Small intestine (tissue), 7 donors: ENCODE results near the gene TPPP. TPM values are rescaled to one million over a fixed set of nuclear protein-coding genes. Genes with fewer than 3 reads are reported as not detected.

Source experiments
- DNase-seq, 2 donors: peaks; one replicate each; pipeline versions ENCODE4 v3.0.0 to v3.0.0-alpha.2; 2013
- FAIRE-seq: peaks from 2 replicates; lab custom pipeline; 2012; peaks lifted over from hg19 to GRCh38; lab: Jason Lieb, UNC
- H3K27ac ChIP-seq, 3 donors: one replicate each; pipeline ENCODE4 v1.5.1; 2013; ENCODE audit warnings: low read length in 2 of 3, mild to moderate bottlenecking in 2 of 3, control low read depth in 1 of 3, inconsistent platforms in 1 of 3, low read depth in 1 of 3, moderate library complexity in 1 of 3
- H3K27me3 ChIP-seq, 3 donors: one replicate each; pipeline ENCODE4 v1.6.1; 2013; ENCODE audit warnings: low read length in 3 of 3, inconsistent platforms in 1 of 3; ENCODE audit not compliant: control insufficient read depth in 3 of 3, insufficient read depth in 3 of 3
- H3K36me3 ChIP-seq, 3 donors: one replicate each; pipeline ENCODE4 v1.6.1; 2013; ENCODE audit warnings: low read length in 3 of 3, inconsistent platforms in 1 of 3, low read depth in 1 of 3, mild to moderate bottlenecking in 1 of 3, moderate library complexity in 1 of 3; ENCODE audit not compliant: control insufficient read depth in 3 of 3, insufficient read depth in 2 of 3
- H3K4me1 ChIP-seq, 3 donors: one replicate each; pipeline ENCODE4 v1.6.1; 2013; ENCODE audit warnings: low read length in 2 of 3, inconsistent platforms in 1 of 3, low read depth in 1 of 3, mild to moderate bottlenecking in 1 of 3, moderate library complexity in 1 of 3; ENCODE audit not compliant: control insufficient read depth in 3 of 3, insufficient read depth in 2 of 3
- H3K4me3 ChIP-seq, 3 donors: one replicate each; pipeline ENCODE4 v1.5.1; 2013; ENCODE audit warnings: low read length in 3 of 3, control low read depth in 1 of 3, inconsistent platforms in 1 of 3, low read depth in 1 of 3, mild to moderate bottlenecking in 1 of 3, moderate library complexity in 1 of 3
- H3K9me3 ChIP-seq, 2 donors: one replicate each; pipeline ENCODE4 v1.6.1; 2013; ENCODE audit warnings: low read depth in 1 of 2, low read length in 1 of 2; ENCODE audit not compliant: control insufficient read depth in 2 of 2, insufficient read depth in 1 of 2
- WGBS, 3 donors: extraction: QIAGEN DNeasy Blood & Tissue Kit; methylation state at CpG; one replicate each; pipeline ENCODE4 v1.1.7; 2013; 5-methylcytosine and 5-hydroxymethylcytosine counted together
- polyA plus RNA-seq, 4 donors: library from polyadenylated mRNA; stranded (reverse) in 3 of 4; unstranded in 1 of 4; fragments of 200-250 nt in 3 of 4; fragments of 120-200 nt in 1 of 4; gene quantifications; one replicate each; pipeline versions ENCODE4 v1.2.1 to v1.2.3, GENCODE V29; 2013
- donor health status: healthy with polysubstance abuse.
- donor health status: control.
- donor health status: control.
- donor health status: Bipolar disorder and iron deficiency.
- donor health status: healthy.

TPPP gene
- polyA plus RNA-seq, 4 donors = 3.0 to 6.3 (median 5.5) TPM

GRCh38 chr5:644509-644908 lies 48.6 kb downstream of the TPPP start:
- no peak for FAIRE-seq
- peaks cover 0 to 80% (median 4%) of the 10 kb centered on the region in 3 donors for H3K36me3 ChIP-seq
- no peaks in the 10 kb centered on the region for H3K9me3 ChIP-seq

GRCh38 chr5:643811-644271 lies 49.3 kb downstream of the TPPP start:
- Histone ChIP-seq H3K27ac (no peak overlapping the region), H3K27me3 (no peaks in the 10 kb centered on the region), H3K9me3 (no peaks in the 10 kb centered on the region), H3K4me1 (no peaks in the 10 kb centered on the region), H3K36me3 (peaks cover 0 to 85% (median 4%) of the 10 kb centered on the region in 3 donors), H3K4me3 (no peak overlapping the region)
- FAIRE-seq = no peak
- no peak for DNase-seq
- 81 to 85% (median 83%) methylated on average over 10 to 11 of the region's 11 CpGs for WGBS, 3 donors

More at GRCh38 chr5:644509-644908, 48.6 kb downstream of the TPPP start:
- Histone ChIP-seq H3K27ac (no peak overlapping the region), H3K4me3 (no peak overlapping the region), H3K4me1 (no peaks in the 10 kb centered on the region), H3K27me3 (no peaks in the 10 kb centered on the region)
- no peak for DNase-seq
- WGBS, 3 donors = 93% methylated on average over 13 of the region's 13 CpGs

GRCh38 chr5:643351-643801 lies 49.8 kb downstream of the TPPP start:
- Histone ChIP-seq H3K4me3 (no peak overlapping the region), H3K27me3 (no peaks in the 10 kb centered on the region), H3K4me1 (no peaks in the 10 kb centered on the region), H3K36me3 (peaks cover 2 to 88% (median 4%) of the 10 kb centered on the region in 3 donors), H3K27ac (no peak overlapping the region), H3K9me3 (no peaks in the 10 kb centered on the region)
- FAIRE-seq (no peak), DNase-seq (no peak)
- WGBS, 3 donors = 92 to 98% (median 92%) methylated on average over 21 of the region's 21 CpGs

GRCh38 chr5:642481-642880 lies 50.7 kb downstream of the TPPP start:
- H3K36me3 ChIP-seq = peaks cover 3 to 91% (median 4%) of the 10 kb centered on the region in 3 donors
- FAIRE-seq (no peak), DNase-seq (no peak)
- 93 to 95% (median 93%) methylated on average over 14 of the region's 14 CpGs for WGBS, 3 donors
- no peak overlapping the region for H3K4me3 ChIP-seq
- H3K4me1 ChIP-seq = no peaks in the 10 kb centered on the region
- no peak overlapping the region for H3K27ac ChIP-seq
- H3K9me3 ChIP-seq = no peaks in the 10 kb centered on the region
- H3K27me3 ChIP-seq = no peaks in the 10 kb centered on the region

- WGBS, 3 donors = 85 to 88% (median 88%) methylated on average over 14 of the region's 14 CpGs
- DNase-seq = no peak
- FAIRE-seq = no peak
Observed at GRCh38 chr5:641331-641765, 51.8 kb downstream of the TPPP start.

GRCh38 chr5:640461-641330 lies 52.5 kb downstream of the TPPP start:
- WGBS, 3 donors = 91 to 93% (median 91%) methylated on average over 34 to 35 of the region's 35 CpGs
- FAIRE-seq (no peak), DNase-seq (no peak)
- H3K27me3 ChIP-seq = no peaks in the 10 kb centered on the region
- no peak overlapping the region for H3K4me3 ChIP-seq
- H3K9me3 ChIP-seq = peaks cover 0 to 2% of the 10 kb centered on the region in 2 donors
- H3K27ac ChIP-seq = no peak overlapping the region
- H3K36me3 ChIP-seq = peaks cover 5 to 89% (median 6%) of the 10 kb centered on the region in 3 donors
- no peaks in the 10 kb centered on the region for H3K4me1 ChIP-seq

More at GRCh38 chr5:641331-641765, 51.8 kb downstream of the TPPP start:
- H3K36me3 ChIP-seq = peaks cover 3 to 91% (median 4%) of the 10 kb centered on the region in 3 donors
- H3K4me1 ChIP-seq = no peaks in the 10 kb centered on the region
- H3K27me3 ChIP-seq = no peaks in the 10 kb centered on the region
- H3K9me3 ChIP-seq = no peaks in the 10 kb centered on the region
- H3K4me3 ChIP-seq = no peak overlapping the region
- no peak overlapping the region for H3K27ac ChIP-seq

- Histone ChIP-seq H3K4me3 (no peak overlapping the region), H3K27me3 (no peaks in the 10 kb centered on the region), H3K27ac (no peak overlapping the region), H3K9me3 (peaks cover 0 to 12% of the 10 kb centered on the region in 2 donors), H3K4me1 (no peaks in the 10 kb centered on the region), H3K36me3 (peaks cover 6 to 91% (median 10%) of the 10 kb centered on the region in 3 donors)
- DNase-seq (no peak), FAIRE-seq (no peak)
- 94 to 97% (median 95%) methylated on average over 20 of the region's 20 CpGs for WGBS, 3 donors
Observed at GRCh38 chr5:639584-640213, 53.5 kb downstream of the TPPP start.

GRCh38 chr5:639253-639530 lies 54.0 kb downstream of the TPPP start:
- Histone ChIP-seq H3K27me3 (no peaks in the 10 kb centered on the region), H3K36me3 (peaks cover 8 to 91% (median 10%) of the 10 kb centered on the region in 3 donors), H3K27ac (no peak overlapping the region), H3K4me1 (no peaks in the 10 kb centered on the region), H3K4me3 (no peak overlapping the region), H3K9me3 (peaks cover 0 to 15% of the 10 kb centered on the region in 2 donors)
- FAIRE-seq (no peak), DNase-seq (no peak)
- WGBS, 3 donors = 96 to 97% (median 97%) methylated on average over 9 of the region's 9 CpGs
